ENCODE data around the gene GNG13. TPM values are rescaled to one million over a fixed set of nuclear protein-coding genes. Genes with fewer than 3 reads are reported as not detected.
"Not testable (repeated sequence)": the region's sequence is repeated elsewhere in the genome, so short reads cannot be mapped to it uniquely, and the experiment has no call there.

Gene GNG13
- total RNA-seq, 1 donor = not detected

- H3K4me3 ChIP-seq (ENCODE audit: low read depth, low read length) = no peak overlapping the region
- TF ChIP-seq CTCF (IDR thresholded peaks at IDR 0.05; ENCODE audit: insufficient read depth, low read length) = no peak
- DNase-seq (ENCODE audit: low read depth) = no peak
Observed at GRCh38 chr16:777826-778225, 22.7 kb downstream of the GNG13 start.

GRCh38 chr16:776824-777223 is 23.7 kb downstream of the GNG13 start:
- DNase-seq (ENCODE audit: low read depth) = no peak
- no peak overlapping the region for H3K4me3 ChIP-seq (ENCODE audit: low read depth, low read length)
- TF ChIP-seq CTCF (IDR thresholded peaks at IDR 0.05; ENCODE audit: insufficient read depth, low read length) = no peak

- not testable (repeated sequence) for H3K4me3 ChIP-seq (ENCODE audit: low read depth, low read length)
Observed at GRCh38 chr16:776298-776697, 24.2 kb downstream of the GNG13 start.

GRCh38 chr16:775236-775796 is 25.2 kb downstream of the GNG13 start:
- no peak overlapping the region for H3K4me3 ChIP-seq (ENCODE audit: low read depth, low read length)
- no peak for TF ChIP-seq CTCF (IDR thresholded peaks at IDR 0.05; ENCODE audit: insufficient read depth, low read length)
- DNase-seq (ENCODE audit: low read depth) = no peak

More at GRCh38 chr16:776298-776697, 24.2 kb downstream of the GNG13 start:
- not testable (repeated sequence) for DNase-seq (ENCODE audit: low read depth)

- no peak for DNase-seq (ENCODE audit: low read depth)
Observed at GRCh38 chr16:774086-775001, 26.2 kb downstream of the GNG13 start.

GRCh38 chr16:772959-773358 is 27.6 kb downstream of the GNG13 start:
- no peak overlapping the region for H3K4me3 ChIP-seq (ENCODE audit: low read depth, low read length)
- DNase-seq (ENCODE audit: low read depth) = no peak
- no peak for TF ChIP-seq CTCF (IDR thresholded peaks at IDR 0.05; ENCODE audit: insufficient read depth, low read length)

More at GRCh38 chr16:774086-775001, 26.2 kb downstream of the GNG13 start:
- TF ChIP-seq CTCF (IDR thresholded peaks at IDR 0.05; ENCODE audit: insufficient read depth, low read length) = no peak
- H3K4me3 ChIP-seq (ENCODE audit: low read depth, low read length) = no peak overlapping the region

GRCh38 chr16:770411-770810 is 30.1 kb downstream of the GNG13 start:
- no peak for DNase-seq (ENCODE audit: low read depth)
- TF ChIP-seq CTCF (IDR thresholded peaks at IDR 0.05; ENCODE audit: insufficient read depth, low read length) = no peak
- H3K4me3 ChIP-seq (ENCODE audit: low read depth, low read length) = no peak overlapping the region

All from fibroblast of the aortic adventitia (primary cell).